ENCODE measurements around the gene EXOC3L4. TPM values are rescaled to one million over a fixed set of nuclear protein-coding genes. Genes with fewer than 3 reads are reported as not detected.
"Not testable (repeated sequence)": the region's sequence is repeated elsewhere in the genome, so short reads cannot be mapped to it uniquely, and the experiment has no call there.

EXOC3L4 gene
- total and polyA plus RNA-seq, 2 donors (not counting 1 experiment from before 2014, with no cell fraction given), result not detected

GRCh38 chr14:103045371-103045869 is 49.1 kb upstream of the EXOC3L4 start:
- Histone ChIP-seq H3K4me2 (replicated peaks; ENCODE audit: low read depth, low read length, poor library complexity, severe bottlenecking) (peak overlapping the region; percentile 70), H3K27me3 (replicated peaks in 1 of 4; ENCODE audit: control extremely low read depth in 1 of 4, control insufficient read depth in 3 of 4, insufficient read depth in 4 of 4, low read length in 3 of 4) (no peaks in the 10 kb centered on the region), H3K4me3 (ENCODE audit: control extremely low read depth in 1 of 5, extremely low read depth in 1 of 5, insufficient read depth in 1 of 5, low read depth in 2 of 5, low read length in 4 of 5) (peak overlapping the region in 3 of 5 experiments; percentile 18 to 42 (median 36)), H3K79me2 (ENCODE audit: control insufficient read depth, insufficient read depth, low read length) (peaks cover 54% of the 10 kb centered on the region), H4K20me1 (ENCODE audit: control insufficient read depth, insufficient read depth, low read length, poor library complexity, severe bottlenecking) (peaks cover 44% of the 10 kb centered on the region), H3K9ac (ENCODE audit: low read length) (peak overlapping the region; percentile 19), H3K4me1 (ENCODE audit: control insufficient read depth in 2 of 2, insufficient read depth in 2 of 2, low read length in 2 of 2) (peaks cover 15% of the 10 kb centered on the region in 2 donors), H2AFZ (ENCODE audit: insufficient read depth, low read depth, low read length, poor library complexity, severe bottlenecking) (peak overlapping the region; percentile 47), H3K27ac (ENCODE audit: low read length in 2 of 2) (peak overlapping the region in 1 of 2 donors; percentile 0), H3K36me3 (replicated peaks in 1 of 2; ENCODE audit: control extremely low read depth in 1 of 2, control insufficient read depth in 1 of 2, extremely low read depth in 1 of 2, insufficient read depth in 2 of 2, low read length in 1 of 2) (peaks cover 0 to 2% of the 10 kb centered on the region in 2 experiments), H3K9me3 (ENCODE audit: control extremely low read depth in 1 of 3, control insufficient read depth in 2 of 3, insufficient read depth in 1 of 3, low read length in 2 of 3) (peaks cover 0 to 7% (median 1%) of the 10 kb centered on the region in 3 donors)
- TF ChIP-seq CTCF (IDR thresholded peaks at IDR 0.05) (no peak), EZH2 (IDR thresholded peaks at IDR 0.05; ENCODE audit: borderline replicate concordance, insufficient read depth, low read depth, low read length, poor library complexity, severe bottlenecking) (no peak)
- H3K4me1 Mint-ChIP-seq, result peaks cover 30% of the 10 kb centered on the region
- H3K27me3 Mint-ChIP-seq, result no peaks in the 10 kb centered on the region
- peak overlapping the region; percentile 84 for H3K4me3 Mint-ChIP-seq
- peak; percentile 76 for ATAC-seq (ENCODE audit: low read depth)
- DNase-seq, result peak; percentile 57
- peak overlapping the region; percentile 80 for H3K27ac Mint-ChIP-seq
- WGBS (ENCODE audit: insufficient coverage), result 6% methylated on average over 12 of the region's 15 CpGs
- peaks cover 5% of the 10 kb centered on the region for H3K9me3 Mint-ChIP-seq (ENCODE audit: insufficient read depth)
- CTCF ChIA-PET, result interaction anchor here (0.8 to 1.6 kb wide), 3 partner anchors 29 to 162 kb away, joined by 3 to 4 read pairs (median 4); no protein-coding TSS in a partner anchor
- intact Hi-C loops (cut with micrococcal nuclease), result no loop called here
- POLR2A ChIA-PET, result interaction anchor here (0.6 kb wide), 1 partner anchor 11 kb away, joined by 3 read pairs; no protein-coding TSS in a partner anchor

GRCh38 chr14:103047453-103047852 is 47.1 kb upstream of the EXOC3L4 start:
- ATAC-seq (ENCODE audit: low read depth); H3K4me3 ChIP-seq (ENCODE audit: control extremely low read depth in 1 of 5, extremely low read depth in 1 of 5, insufficient read depth in 1 of 5, low read depth in 2 of 5, low read length in 4 of 5); H3K4me3 Mint-ChIP-seq; H3K27ac Mint-ChIP-seq; DNase-seq; intact Hi-C loops (cut with micrococcal nuclease); H3K36me3 ChIP-seq (replicated peaks in 1 of 2; ENCODE audit: control extremely low read depth in 1 of 2, control insufficient read depth in 1 of 2, extremely low read depth in 1 of 2, insufficient read depth in 2 of 2, low read length in 1 of 2); H3K27ac ChIP-seq (ENCODE audit: low read length in 2 of 2); H2AFZ ChIP-seq (ENCODE audit: insufficient read depth, low read depth, low read length, poor library complexity, severe bottlenecking); H3K9me3 Mint-ChIP-seq (ENCODE audit: insufficient read depth); H3K9me3 ChIP-seq (ENCODE audit: control extremely low read depth in 1 of 3, control insufficient read depth in 2 of 3, insufficient read depth in 1 of 3, low read length in 2 of 3); H3K27me3 ChIP-seq (replicated peaks in 1 of 4; ENCODE audit: control extremely low read depth in 1 of 4, control insufficient read depth in 3 of 4, insufficient read depth in 4 of 4, low read length in 3 of 4); H3K9ac ChIP-seq (ENCODE audit: low read length); H3K4me2 ChIP-seq (replicated peaks; ENCODE audit: low read depth, low read length, poor library complexity, severe bottlenecking); H3K27me3 Mint-ChIP-seq: not testable (repeated sequence)
- H3K4me1 Mint-ChIP-seq, result peaks cover 30% of the 10 kb centered on the region
- CTCF ChIA-PET, result interaction anchor here (0.6 to 1.1 kb wide), 3 partner anchors 10 to 453 kb away, joined by 3 read pairs; partner anchors contain the start of gene CDC42BPB
- POLR2A ChIA-PET, result interaction anchor here (0.6 kb wide), 1 partner anchor 134 kb away, joined by 4 read pairs; no protein-coding TSS in a partner anchor
- WGBS (ENCODE audit: insufficient coverage), result 95% methylated on average over 6 of the region's 8 CpGs
- peaks cover 43% of the 10 kb centered on the region for H4K20me1 ChIP-seq (ENCODE audit: control insufficient read depth, insufficient read depth, low read length, poor library complexity, severe bottlenecking)
- H3K79me2 ChIP-seq (ENCODE audit: control insufficient read depth, insufficient read depth, low read length), result peaks cover 43% of the 10 kb centered on the region
- peaks cover 18 to 19% of the 10 kb centered on the region in 2 donors for H3K4me1 ChIP-seq (ENCODE audit: control insufficient read depth in 2 of 2, insufficient read depth in 2 of 2, low read length in 2 of 2)

Measured in B cell (primary cell).